ENCODE measurements around the gene MYOF. TPM values are rescaled to one million over a fixed set of nuclear protein-coding genes. Genes with fewer than 3 reads are reported as not detected.
A peak's percentile ranks its signal among the peaks of the same experiment; 100 is the strongest.
"Not testable (repeated sequence)": the region's sequence is repeated elsewhere in the genome, so short reads cannot be mapped to it uniquely, and the experiment has no call there.

The MYOF gene
- total RNA-seq, 2 donors from 2014 or later, result 106 to 110 TPM

- intact Hi-C loops (cut with DNase I, micrococcal nuclease), result loop anchor here in 1 of 2 donors (5.0 kb wide), 1 partner anchor 39 kb away; no protein-coding TSS in a partner anchor
- DNase-seq, result peak; percentile 47 to 61
- ATAC-seq, result peak; percentile 76
Measured at GRCh38 chr10:93438613-93439253, 43.4 kb downstream of the MYOF start.

- no peak for ATAC-seq
- intact Hi-C loops (cut with DNase I, micrococcal nuclease), result loop anchor here in 1 of 2 donors (5.0 kb wide), 1 partner anchor 39 kb away; no protein-coding TSS in a partner anchor
Measured at GRCh38 chr10:93437946-93438612, 44.1 kb downstream of the MYOF start.

GRCh38 chr10:93437086-93437945 is 44.8 kb downstream of the MYOF start:
- DNase-seq, result peak in 1 of 2 donors; percentile 76
- peak; percentile 34 for ATAC-seq
- intact Hi-C loops (cut with DNase I, micrococcal nuclease), result loop anchor here in 1 of 2 donors (5.0 kb wide), 1 partner anchor 40 kb away; no protein-coding TSS in a partner anchor

More at GRCh38 chr10:93437946-93438612, 44.1 kb downstream of the MYOF start:
- no peak for DNase-seq

GRCh38 chr10:93436591-93437085 is 45.5 kb downstream of the MYOF start:
- ATAC-seq (no peak), DNase-seq (no peak)
- intact Hi-C loops (cut with DNase I, micrococcal nuclease), result loop anchor here in 1 of 2 donors (5.0 kb wide), 1 partner anchor 41 kb away; no protein-coding TSS in a partner anchor

GRCh38 chr10:93435621-93436397 is 46.3 kb downstream of the MYOF start:
- DNase-seq, result no peak
- intact Hi-C loops (cut with DNase I, micrococcal nuclease), result loop anchor here in 1 of 2 donors (5.0 kb wide), 1 partner anchor 41 kb away; no protein-coding TSS in a partner anchor
- ATAC-seq, result peak; percentile 40

GRCh38 chr10:93434991-93435491 is 47.1 kb downstream of the MYOF start:
- DNase-seq (no peak), ATAC-seq (no peak)
- intact Hi-C loops (cut with DNase I, micrococcal nuclease), result loop anchor here in 1 of 2 donors (5.0 kb wide), 1 partner anchor 42 kb away; no protein-coding TSS in a partner anchor

GRCh38 chr10:93431361-93431760 is 50.8 kb downstream of the MYOF start:
- DNase-seq, result no peak
- intact Hi-C loops (cut with DNase I, micrococcal nuclease), result no loop called here
- no peak for ATAC-seq

GRCh38 chr10:93425861-93426260 is 56.3 kb downstream of the MYOF start:
- intact Hi-C loops (cut with DNase I, micrococcal nuclease), result no loop called here
- DNase-seq, result no peak
- ATAC-seq, result no peak

- intact Hi-C loops (cut with DNase I, micrococcal nuclease), result no loop called here
- DNase-seq (no peak), ATAC-seq (peak; percentile 28)
Measured at GRCh38 chr10:93422118-93422517, 60.0 kb downstream of the MYOF start.

GRCh38 chr10:93420944-93421825 is 60.9 kb downstream of the MYOF start:
- DNase-seq (no peak), ATAC-seq (no peak)
- intact Hi-C loops (cut with DNase I, micrococcal nuclease), result no loop called here

- intact Hi-C loops (cut with DNase I, micrococcal nuclease), result no loop called here
- no peak for ATAC-seq
- DNase-seq, result no peak
Measured at GRCh38 chr10:93420091-93420490, 62.0 kb downstream of the MYOF start.

GRCh38 chr10:93419016-93419415 is 63.1 kb downstream of the MYOF start:
- not testable (repeated sequence) for ATAC-seq

GRCh38 chr10:93417921-93418320 is 64.2 kb downstream of the MYOF start:
- ATAC-seq, result peak; percentile 42
- no peak for DNase-seq
- intact Hi-C loops (cut with DNase I, micrococcal nuclease), result no loop called here

More at GRCh38 chr10:93419016-93419415, 63.1 kb downstream of the MYOF start:
- intact Hi-C loops (cut with DNase I, micrococcal nuclease); DNase-seq: not testable (repeated sequence)

GRCh38 chr10:93417266-93417665 is 64.9 kb downstream of the MYOF start:
- intact Hi-C loops (cut with DNase I, micrococcal nuclease), result no loop called here
- no peak for DNase-seq
- ATAC-seq, result no peak

GRCh38 chr10:93416824-93417223 is 65.3 kb downstream of the MYOF start:
- intact Hi-C loops (cut with DNase I, micrococcal nuclease), result no loop called here
- no peak for ATAC-seq
- no peak for DNase-seq

- no peak for DNase-seq
- ATAC-seq, result no peak
- intact Hi-C loops (cut with DNase I, micrococcal nuclease), result no loop called here
Measured at GRCh38 chr10:93415693-93416092, 66.4 kb downstream of the MYOF start.

- intact Hi-C loops (cut with DNase I, micrococcal nuclease), result no loop called here
- DNase-seq, result no peak
- peak; percentile 16 for ATAC-seq
Measured at GRCh38 chr10:93413252-93413689, 68.9 kb downstream of the MYOF start.

Data from left colon (tissue), 2 donors.